Measurements from ENCODE around the gene SCFD2.

The SCFD2 gene

DNA sequence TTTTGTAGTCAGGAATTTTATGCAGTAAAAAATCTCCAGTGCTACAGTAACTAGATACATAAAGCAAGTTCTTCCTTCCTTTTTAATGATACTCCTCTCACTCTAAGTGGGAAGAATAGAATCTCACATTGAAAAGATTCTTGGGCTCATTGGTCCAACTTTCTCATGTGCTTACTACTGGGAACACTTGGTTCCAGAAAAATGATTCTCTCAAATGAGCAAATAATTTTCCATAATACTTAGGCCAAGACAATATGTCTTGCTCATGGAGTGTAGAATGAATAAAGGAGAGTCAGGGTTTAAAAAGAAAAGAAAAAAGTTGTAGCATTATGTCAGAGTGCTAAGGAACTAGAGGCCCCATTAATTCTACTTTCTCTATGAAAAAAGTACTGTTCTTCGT is 306.0 kb downstream of the SCFD2 start:
- TF ChIP-seq FOXP2 (optimal IDR thresholded peaks at IDR 0.05; ENCODE audit: borderline replicate concordance, extremely low read depth, extremely low read length, insufficient read depth), result no peak
- TF ChIP-seq POLR2AphosphoS5 (IDR thresholded peaks at IDR 0.05; ENCODE audit: low read depth, low read length), result no peak
- no peak for TF ChIP-seq TAF1 (IDR thresholded peaks at IDR 0.05; ENCODE audit: borderline replicate concordance, insufficient read depth, low read length)
- no peak for TF ChIP-seq SIN3A (IDR thresholded peaks at IDR 0.05; ENCODE audit: borderline replicate concordance, insufficient read depth, low read length)
- TF ChIP-seq, protein P1, sequence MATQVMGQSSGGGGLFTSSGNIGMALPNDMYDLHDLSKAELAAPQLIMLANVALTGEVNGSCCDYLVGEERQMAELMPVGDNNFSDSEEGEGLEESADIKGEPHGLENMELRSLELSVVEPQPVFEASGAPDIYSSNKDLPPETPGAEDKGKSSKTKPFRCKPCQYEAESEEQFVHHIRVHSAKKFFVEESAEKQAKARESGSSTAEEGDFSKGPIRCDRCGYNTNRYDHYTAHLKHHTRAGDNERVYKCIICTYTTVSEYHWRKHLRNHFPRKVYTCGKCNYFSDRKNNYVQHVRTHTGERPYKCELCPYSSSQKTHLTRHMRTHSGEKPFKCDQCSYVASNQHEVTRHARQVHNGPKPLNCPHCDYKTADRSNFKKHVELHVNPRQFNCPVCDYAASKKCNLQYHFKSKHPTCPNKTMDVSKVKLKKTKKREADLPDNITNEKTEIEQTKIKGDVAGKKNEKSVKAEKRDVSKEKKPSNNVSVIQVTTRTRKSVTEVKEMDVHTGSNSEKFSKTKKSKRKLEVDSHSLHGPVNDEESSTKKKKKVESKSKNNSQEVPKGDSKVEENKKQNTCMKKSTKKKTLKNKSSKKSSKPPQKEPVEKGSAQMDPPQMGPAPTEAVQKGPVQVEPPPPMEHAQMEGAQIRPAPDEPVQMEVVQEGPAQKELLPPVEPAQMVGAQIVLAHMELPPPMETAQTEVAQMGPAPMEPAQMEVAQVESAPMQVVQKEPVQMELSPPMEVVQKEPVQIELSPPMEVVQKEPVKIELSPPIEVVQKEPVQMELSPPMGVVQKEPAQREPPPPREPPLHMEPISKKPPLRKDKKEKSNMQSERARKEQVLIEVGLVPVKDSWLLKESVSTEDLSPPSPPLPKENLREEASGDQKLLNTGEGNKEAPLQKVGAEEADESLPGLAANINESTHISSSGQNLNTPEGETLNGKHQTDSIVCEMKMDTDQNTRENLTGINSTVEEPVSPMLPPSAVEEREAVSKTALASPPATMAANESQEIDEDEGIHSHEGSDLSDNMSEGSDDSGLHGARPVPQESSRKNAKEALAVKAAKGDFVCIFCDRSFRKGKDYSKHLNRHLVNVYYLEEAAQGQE (IDR thresholded peaks at IDR 0.05; ENCODE audit: insufficient read depth in 1 of 2, low read depth in 2 of 2, low read length in 2 of 2), result no peak

GRCh38 chr4:53059256-53059655 is 306.6 kb downstream of the SCFD2 start:
- TF ChIP-seq, protein P1 (IDR thresholded peaks at IDR 0.05; ENCODE audit: insufficient read depth in 1 of 2, low read depth in 2 of 2, low read length in 2 of 2), result no peak
- TF ChIP-seq FOXP2 (optimal IDR thresholded peaks at IDR 0.05; ENCODE audit: borderline replicate concordance, extremely low read depth, extremely low read length, insufficient read depth), result no peak
- TF ChIP-seq POLR2AphosphoS5 (IDR thresholded peaks at IDR 0.05; ENCODE audit: low read depth, low read length), result no peak
- TF ChIP-seq SIN3A (IDR thresholded peaks at IDR 0.05; ENCODE audit: borderline replicate concordance, insufficient read depth, low read length), result no peak
- TF ChIP-seq TAF1 (IDR thresholded peaks at IDR 0.05; ENCODE audit: borderline replicate concordance, insufficient read depth, low read length), result no peak

DNA sequence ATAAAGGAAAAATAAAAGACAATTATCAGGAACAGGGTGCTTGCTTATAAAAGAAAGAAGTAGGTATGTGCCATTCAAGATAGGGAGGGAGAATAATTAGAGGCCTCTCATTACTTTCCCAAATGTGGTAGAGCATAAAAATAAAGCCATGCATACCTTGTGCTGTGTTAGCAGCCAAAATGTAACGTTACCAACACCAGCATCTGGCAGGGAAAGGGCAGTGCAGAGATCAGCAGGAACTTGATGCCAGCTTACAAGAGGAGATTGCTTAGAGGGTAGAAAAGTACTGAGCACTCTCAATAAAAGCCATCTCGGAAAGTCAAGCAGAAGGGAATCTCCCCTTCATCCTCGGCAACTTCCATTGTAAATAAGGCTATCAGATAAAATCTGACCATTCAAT is 308.2 kb downstream of the SCFD2 start:
- TF ChIP-seq TAF1 (IDR thresholded peaks at IDR 0.05; ENCODE audit: borderline replicate concordance, insufficient read depth, low read length) (no peak), SIN3A (IDR thresholded peaks at IDR 0.05; ENCODE audit: borderline replicate concordance, insufficient read depth, low read length) (no peak), POLR2AphosphoS5 (IDR thresholded peaks at IDR 0.05; ENCODE audit: low read depth, low read length) (no peak), FOXP2 (optimal IDR thresholded peaks at IDR 0.05; ENCODE audit: borderline replicate concordance, extremely low read depth, extremely low read length, insufficient read depth) (no peak)
- TF ChIP-seq, protein P1 (IDR thresholded peaks at IDR 0.05; ENCODE audit: insufficient read depth in 1 of 2, low read depth in 2 of 2, low read length in 2 of 2), result no peak

DNA sequence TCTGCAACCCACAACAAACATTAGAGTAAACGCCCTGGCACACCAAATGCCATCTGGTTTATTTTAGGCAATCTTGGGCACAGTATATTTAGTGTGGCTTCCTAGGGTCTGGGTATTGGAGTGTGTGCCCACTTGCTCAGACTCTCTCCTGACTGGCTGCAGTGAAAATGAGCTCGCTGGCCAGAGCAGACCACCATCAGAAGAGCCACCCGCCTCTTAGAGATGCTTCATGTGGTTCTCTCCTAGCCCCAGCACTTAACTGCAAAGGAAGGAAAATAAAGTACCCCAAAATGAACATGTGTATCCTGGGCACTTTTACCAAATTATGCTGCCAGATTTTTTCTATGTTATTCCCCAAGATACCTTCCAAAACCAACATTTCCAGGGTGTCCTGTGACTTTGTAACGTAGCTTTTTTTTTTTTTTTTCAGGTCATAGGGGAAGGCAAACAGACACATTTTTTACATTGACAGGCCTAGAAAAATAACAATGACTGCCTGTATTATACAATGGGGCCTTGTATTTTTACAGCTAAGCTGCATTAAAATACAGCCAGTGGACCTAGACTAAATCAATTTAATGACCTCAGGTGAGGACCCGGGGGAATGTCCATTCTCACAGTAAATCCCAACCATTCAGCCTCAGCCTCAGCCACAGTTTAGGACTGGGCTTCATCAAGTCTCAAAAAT is 310.0 kb downstream of the SCFD2 start:
- TF ChIP-seq TAF1 (IDR thresholded peaks at IDR 0.05; ENCODE audit: borderline replicate concordance, insufficient read depth, low read length) (no peak), FOXP2 (optimal IDR thresholded peaks at IDR 0.05; ENCODE audit: borderline replicate concordance, extremely low read depth, extremely low read length, insufficient read depth) (no peak)

DNA sequence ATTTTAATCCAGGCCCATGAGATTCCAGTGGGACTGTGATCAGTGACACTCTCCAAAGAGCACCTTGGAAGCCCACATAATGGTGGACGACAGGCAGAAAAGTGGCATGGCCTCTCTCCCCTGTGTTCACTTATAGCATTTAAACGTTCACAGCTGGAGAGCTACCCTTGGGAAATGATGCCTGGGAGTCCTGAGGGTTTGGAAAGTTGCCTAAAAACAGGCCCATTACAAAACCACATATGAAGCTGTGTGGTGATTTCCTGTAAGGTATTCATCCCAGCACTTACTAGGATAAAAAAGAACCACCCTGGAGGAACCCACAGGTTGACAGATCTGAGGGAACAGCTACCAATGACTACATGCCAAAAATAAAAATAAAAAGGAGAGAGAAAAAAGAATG is 310.6 kb downstream of the SCFD2 start:
- TF ChIP-seq SIN3A (IDR thresholded peaks at IDR 0.05; ENCODE audit: borderline replicate concordance, insufficient read depth, low read length) (no peak), POLR2AphosphoS5 (IDR thresholded peaks at IDR 0.05; ENCODE audit: low read depth, low read length) (no peak), TAF1 (IDR thresholded peaks at IDR 0.05; ENCODE audit: borderline replicate concordance, insufficient read depth, low read length) (no peak), FOXP2 (optimal IDR thresholded peaks at IDR 0.05; ENCODE audit: borderline replicate concordance, extremely low read depth, extremely low read length, insufficient read depth) (no peak)
- TF ChIP-seq, protein P1 (IDR thresholded peaks at IDR 0.05; ENCODE audit: insufficient read depth in 1 of 2, low read depth in 2 of 2, low read length in 2 of 2), result no peak

Data from PFSK-1 (cell line).